Measurements from ENCODE around the gene TMEM74B.

TMEM74B gene

GRCh38 chr20:1186367-1186991 is 1.7 kb upstream of the TMEM74B start (continued):
- TF ChIP-seq KLF17 (tag by site-specific recombination; IDR thresholded peaks at IDR 0.05) (no peak), ZBTB26 (tag by site-specific recombination; optimal IDR thresholded peaks at IDR 0.05) (no peak), HOXD13 (CRISPR knock-in tag; IDR thresholded peaks at IDR 0.05; ENCODE audit: borderline replicate concordance) (no peak), ZNF777 (tag by site-specific recombination; IDR thresholded peaks at IDR 0.05; ENCODE audit: borderline replicate concordance) (no peak), SCRT2 (tag by site-specific recombination; IDR thresholded peaks at IDR 0.05) (no peak), YY1 (tag by site-specific recombination; IDR thresholded peaks at IDR 0.05) (no peak), REST (tag by site-specific recombination; IDR thresholded peaks at IDR 0.05) (no peak), ZNF521 (tag by site-specific recombination; IDR thresholded peaks at IDR 0.05) (no peak), ZNF274 (IDR thresholded peaks at IDR 0.05; ENCODE audit: low read length) (no peak), ZNF274 (tag by site-specific recombination; IDR thresholded peaks at IDR 0.05; ENCODE audit: borderline replicate concordance) (no peak)

GRCh38 chr20:1185790-1186334 is 1.1 kb upstream of the TMEM74B start:
- Histone ChIP-seq H3K27ac (ENCODE audit: extremely low read depth, low read depth, low read length) (no peak overlapping the region), H3K36me3 (ENCODE audit: control insufficient read depth in 2 of 2, insufficient read depth in 1 of 2, low read length in 2 of 2) (peaks cover 0 to 6% of the 10 kb centered on the region in 2 experiments; a peak in 1 of 3 replicates), H3K9me3 (ENCODE audit: control insufficient read depth, insufficient read depth, low read depth, low read length) (no peaks in the 10 kb centered on the region), H3K4me1 (ENCODE audit: control insufficient read depth, insufficient read depth, low read length) (no peaks in the 10 kb centered on the region), H3K4me3 (ENCODE audit: low read depth, low read length) (peak overlapping the region; percentile 46)
- POLR2A ChIA-PET: interaction anchor here (1.0 kb wide), 1 partner anchor 39 kb away, joined by 4 read pairs; no protein-coding TSS in a partner anchor
- CTCF ChIA-PET: interaction anchor here (0.6 to 3.4 kb wide), 13 partner anchors 10 to 288 kb away, joined by 3 to 21 read pairs (median 4); no protein-coding TSS in a partner anchor
- TF ChIP-seq ZNF155 (tag by site-specific recombination; IDR thresholded peaks at IDR 0.05) (no peak), ZNF362 (tag by site-specific recombination; IDR thresholded peaks at IDR 0.05) (peak; percentile 82), CTCF (tag by site-specific recombination; IDR thresholded peaks at IDR 0.05) (peak; percentile 62), ZNF654 (tag by site-specific recombination; IDR thresholded peaks at IDR 0.05; ENCODE audit: low read depth) (peak; percentile 69), GLIS2 (tag by site-specific recombination; IDR thresholded peaks at IDR 0.05) (peak; percentile 34), ZNF544 (tag by site-specific recombination; IDR thresholded peaks at IDR 0.05) (no peak), ZNF529 (tag by site-specific recombination; IDR thresholded peaks at IDR 0.05; ENCODE audit: insufficient replicate concordance) (no peak), ZSCAN30 (tag by site-specific recombination; IDR thresholded peaks at IDR 0.05) (no peak), ZNF335 (tag by site-specific recombination; conservative IDR thresholded peaks at IDR 0.05) (peak; percentile 78), PATZ1 (tag by site-specific recombination; IDR thresholded peaks at IDR 0.05) (peak; percentile 78), PRDM10 (tag by site-specific recombination; IDR thresholded peaks at IDR 0.05) (peak; percentile 86)
